ENCODE measurements around the gene RCBTB2.

Gene RCBTB2

GRCh38 chr13:48493066-48493765 lies 39.7 kb downstream of the RCBTB2 start:
- peak; percentile 19 for DNase-seq (ENCODE audit: low read depth)

GRCh38 chr13:48492470-48493065 lies 40.3 kb downstream of the RCBTB2 start:
- peak; percentile 88 for DNase-seq (ENCODE audit: low read depth)

GRCh38 chr13:48492096-48492440 lies 40.8 kb downstream of the RCBTB2 start:
- DNase-seq (ENCODE audit: low read depth) = no peak

- peak; percentile 11 for DNase-seq (ENCODE audit: low read depth)
These were observed 41.3 kb downstream of the RCBTB2 start for GRCh38 chr13:48491423-48492095.

- no peak for DNase-seq (ENCODE audit: low read depth)
These were observed 42.6 kb downstream of the RCBTB2 start for GRCh38 chr13:48490241-48490640.

GRCh38 chr13:48489666-48490065 lies 43.2 kb downstream of the RCBTB2 start:
- DNase-seq (ENCODE audit: low read depth) = no peak

- no peak for DNase-seq (ENCODE audit: low read depth)
These were observed 43.9 kb downstream of the RCBTB2 start for GRCh38 chr13:48488995-48489394.

GRCh38 chr13:48487968-48488367 lies 44.9 kb downstream of the RCBTB2 start:
- no peak for DNase-seq (ENCODE audit: low read depth)

- no peak for DNase-seq (ENCODE audit: low read depth)
These were observed 46.0 kb downstream of the RCBTB2 start for GRCh38 chr13:48486836-48487235.

- DNase-seq (ENCODE audit: low read depth) = no peak
These were observed 46.5 kb downstream of the RCBTB2 start for GRCh38 chr13:48486362-48486761.

GRCh38 chr13:48485432-48485831 lies 47.4 kb downstream of the RCBTB2 start:
- DNase-seq (ENCODE audit: low read depth) = no peak

- DNase-seq (ENCODE audit: low read depth) = no peak
These were observed 49.3 kb downstream of the RCBTB2 start for GRCh38 chr13:48483575-48483974.

- DNase-seq (ENCODE audit: low read depth) = no peak
These were observed 54.5 kb downstream of the RCBTB2 start for GRCh38 chr13:48478391-48478790.

GRCh38 chr13:48477191-48477855 lies 55.6 kb downstream of the RCBTB2 start:
- no peak for DNase-seq (ENCODE audit: low read depth)

- no peak for DNase-seq (ENCODE audit: low read depth)
These were observed 56.2 kb downstream of the RCBTB2 start for GRCh38 chr13:48476686-48477085.

GRCh38 chr13:48476215-48476614 lies 56.7 kb downstream of the RCBTB2 start:
- DNase-seq (ENCODE audit: low read depth) = no peak

GRCh38 chr13:48475230-48475629 lies 57.6 kb downstream of the RCBTB2 start:
- DNase-seq (ENCODE audit: low read depth) = no peak

- DNase-seq (ENCODE audit: low read depth) = no peak
These were observed 75.2 kb downstream of the RCBTB2 start for GRCh38 chr13:48457578-48458242.

GRCh38 chr13:48456546-48456945 lies 76.3 kb downstream of the RCBTB2 start:
- DNase-seq (ENCODE audit: low read depth) = no peak

GRCh38 chr13:48451196-48451595 lies 81.7 kb downstream of the RCBTB2 start:
- peak; percentile 37 for DNase-seq (ENCODE audit: low read depth)

GRCh38 chr13:48449656-48450055 lies 83.2 kb downstream of the RCBTB2 start:
- DNase-seq (ENCODE audit: low read depth) = no peak

GRCh38 chr13:48448959-48449614 lies 83.8 kb downstream of the RCBTB2 start:
- DNase-seq (ENCODE audit: low read depth) = peak; percentile 71

Data from amniotic epithelial cell (primary cell).